Thyroid gland (tissue), 4 donors: ENCODE measurements around the gene WDPCP. TPM values are rescaled to one million over a fixed set of nuclear protein-coding genes. Genes with fewer than 3 reads are reported as not detected.

ENCODE experiments used
- DNase-seq, 2 donors: peaks; one replicate each; pipeline ENCODE4 v3.0.0-alpha.2; 2019
- H3K27ac ChIP-seq, 3 donors: fragments of 200-600 bp; sonication (generic); 1 replicate in 2 of 3; 2 replicates in 1 of 3; pipeline ENCODE4 v1.5.1; 2016 to 2019; ENCODE audit warnings: mild to moderate bottlenecking in 1 of 3, moderate library complexity in 1 of 3
- H3K27me3 ChIP-seq: fragments of 200-600 bp; sonication (generic); one replicate; pipeline ENCODE4 v1.5.1; 2019
- H3K36me3 ChIP-seq, 2 donors: fragments of 200-600 bp; sonication (generic); one replicate each; pipeline ENCODE4 v1.5.1; 2016 to 2019
- H3K4me1 ChIP-seq, 2 donors: fragments of 200-600 bp; sonication (generic); one replicate each; pipeline ENCODE4 v1.5.1; 2017 to 2019
- H3K4me3 ChIP-seq, 3 donors: fragments of 200-600 bp; sonication (generic); replicated peaks in 1 of 3; 1 replicate in 2 of 3; 2 replicates in 1 of 3; pipeline ENCODE4 v1.5.1; 2016; ENCODE audit warnings: mild to moderate bottlenecking in 1 of 3
- H3K9me3 ChIP-seq: fragments of 200-600 bp; sonication (generic); one replicate; pipeline ENCODE4 v1.5.1; 2017
- CTCF ChIP-seq, 6 experiments: fragments of 200-600 bp in 3 of 6; fragments of 450-650 bp in 3 of 6; sonication (generic) in 3 of 6; IDR thresholded peaks; one replicate each; pipeline ENCODE4 v1.5.1; 2016 to 2019; ENCODE audit warnings: antibody characterized with exemption in 6 of 6, mild to moderate bottlenecking in 2 of 6, inconsistent platforms in 1 of 6, moderate library complexity in 1 of 6
- POLR2A ChIP-seq, 2 donors: fragments of 450-650 bp; IDR thresholded peaks; one replicate each; pipeline ENCODE4 v1.6.1; 2017; ENCODE audit warnings: antibody characterized with exemption in 2 of 2, mild to moderate bottlenecking in 2 of 2, moderate library complexity in 1 of 2
- WGBS, 2 donors: methylation state at CpG; one replicate each; pipeline ENCODE4 v1.1.5; 2017; 5-methylcytosine and 5-hydroxymethylcytosine counted together
- intact Hi-C: fragments of 100-400 bp; cut with DNase I; formaldehyde crosslinking; loops from one replicate; pipeline ENCODE4 v1.15.1; 2023
- total RNA-seq, 4 donors: library from RNA; depleted of rRNA; stranded (reverse); fragments of >200 nt; gene quantifications; one replicate each; pipeline ENCODE4 v1.2.3, GENCODE V29; 2016

WDPCP gene
- total RNA-seq, 4 donors from 2014 or later = 18.3 to 33.1 (median 22.0) TPM

- H3K9me3 ChIP-seq = no peaks in the 10 kb centered on the region
- no peaks in the 10 kb centered on the region for H3K36me3 ChIP-seq
- TF ChIP-seq CTCF (IDR thresholded peaks at IDR 0.05) (no peak), POLR2A (IDR thresholded peaks at IDR 0.05) (no peak)
- no peak overlapping the region for H3K4me3 ChIP-seq
- intact Hi-C loops = no loop called here
- 89 to 96% methylated on average over 1 of the region's 1 CpG for whole genome bisulfite sequencing, 2 donors
- no peaks in the 10 kb centered on the region for H3K27me3 ChIP-seq
- no peak overlapping the region for H3K27ac ChIP-seq
- no peak for DNase-seq
- H3K4me1 ChIP-seq = no peaks in the 10 kb centered on the region
Measured at GRCh38 chr2:63503818-63504217, 84.5 kb downstream of the WDPCP start.

- no peak for TF ChIP-seq POLR2A (IDR thresholded peaks at IDR 0.05)
- no peak for TF ChIP-seq CTCF (IDR thresholded peaks at IDR 0.05)
- no peak for DNase-seq
- Histone ChIP-seq H3K4me1 (no peaks in the 10 kb centered on the region), H3K27me3 (no peaks in the 10 kb centered on the region), H3K4me3 (no peak overlapping the region), H3K36me3 (no peaks in the 10 kb centered on the region), H3K9me3 (no peaks in the 10 kb centered on the region), H3K27ac (no peak overlapping the region)
- WGBS, 2 donors = 98% methylated on average over 1 of the region's 1 CpG
- intact Hi-C loops = no loop called here
Measured at GRCh38 chr2:63500398-63500797, 87.9 kb downstream of the WDPCP start.

GRCh38 chr2:63497576-63497975 lies 90.7 kb downstream of the WDPCP start:
- Histone ChIP-seq H3K36me3 (no peaks in the 10 kb centered on the region), H3K9me3 (no peaks in the 10 kb centered on the region), H3K27me3 (no peaks in the 10 kb centered on the region), H3K4me3 (no peak overlapping the region), H3K4me1 (no peaks in the 10 kb centered on the region), H3K27ac (no peak overlapping the region)
- TF ChIP-seq CTCF (IDR thresholded peaks at IDR 0.05) (no peak), POLR2A (IDR thresholded peaks at IDR 0.05) (no peak)
- intact Hi-C loops = no loop called here
- 92% methylated on average over 2 of the region's 2 CpGs for WGBS, 2 donors
- no peak for DNase-seq

GRCh38 chr2:63494968-63495367 lies 93.3 kb downstream of the WDPCP start:
- no peaks in the 10 kb centered on the region for H3K27me3 ChIP-seq
- no peaks in the 10 kb centered on the region for H3K9me3 ChIP-seq
- no peak for TF ChIP-seq CTCF (IDR thresholded peaks at IDR 0.05)
- TF ChIP-seq POLR2A (IDR thresholded peaks at IDR 0.05) = no peak
- H3K36me3 ChIP-seq = no peaks in the 10 kb centered on the region
- no peak overlapping the region for H3K27ac ChIP-seq
- no peak overlapping the region for H3K4me3 ChIP-seq
- WGBS, 2 donors = 96 to 98% methylated on average over 1 of the region's 1 CpG
- H3K4me1 ChIP-seq = no peaks in the 10 kb centered on the region
- DNase-seq = no peak
- intact Hi-C loops = no loop called here

- Histone ChIP-seq H3K27me3 (no peaks in the 10 kb centered on the region), H3K36me3 (no peaks in the 10 kb centered on the region), H3K4me1 (no peaks in the 10 kb centered on the region), H3K4me3 (no peak overlapping the region), H3K9me3 (no peaks in the 10 kb centered on the region), H3K27ac (no peak overlapping the region)
- no peak for DNase-seq
- 88 to 90% methylated on average over 7 of the region's 7 CpGs for WGBS, 2 donors
- TF ChIP-seq CTCF (IDR thresholded peaks at IDR 0.05) (no peak), POLR2A (IDR thresholded peaks at IDR 0.05) (no peak)
- intact Hi-C loops = no loop called here
Measured at GRCh38 chr2:63494100-63494499, 94.2 kb downstream of the WDPCP start.
